Measurements from ENCODE around the gene ETNK2. TPM values are rescaled to one million over a fixed set of nuclear protein-coding genes. Genes with fewer than 3 reads are reported as not detected.
A peak's percentile ranks its signal among the peaks of the same experiment; 100 is the strongest.

Gene ETNK2
- total RNA-seq, 1 donor from 2014 or later = 4.6 TPM

GRCh38 chr1:204147406-204148383, 4.1 kb downstream of the ETNK2 start:
- no peak for DNase-seq

DNA sequence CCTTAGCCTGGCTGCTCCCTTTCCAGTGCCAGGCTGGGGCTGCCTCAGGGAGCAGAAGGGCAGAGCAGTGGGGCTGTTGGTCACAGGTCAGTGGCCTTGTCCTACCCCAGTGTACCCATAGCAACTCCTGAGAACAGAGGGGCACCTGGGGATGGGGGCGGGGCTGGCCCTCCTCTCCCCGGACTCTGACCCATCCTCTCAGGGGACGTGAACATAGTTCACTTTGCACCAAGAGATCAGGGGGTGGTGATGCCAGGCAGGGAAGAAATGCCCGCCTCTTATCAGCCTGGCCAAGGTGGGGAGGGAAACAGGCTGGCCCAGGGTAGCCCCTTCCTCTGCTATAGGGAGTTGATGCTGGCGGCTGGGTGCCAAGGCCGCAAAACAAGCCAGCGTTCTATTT, 4.9 kb downstream of the ETNK2 start:
- no peak for DNase-seq

- no peak for DNase-seq
Observed at GRCh38 chr1:204146309-204146708, 5.5 kb downstream of the ETNK2 start.

DNA sequence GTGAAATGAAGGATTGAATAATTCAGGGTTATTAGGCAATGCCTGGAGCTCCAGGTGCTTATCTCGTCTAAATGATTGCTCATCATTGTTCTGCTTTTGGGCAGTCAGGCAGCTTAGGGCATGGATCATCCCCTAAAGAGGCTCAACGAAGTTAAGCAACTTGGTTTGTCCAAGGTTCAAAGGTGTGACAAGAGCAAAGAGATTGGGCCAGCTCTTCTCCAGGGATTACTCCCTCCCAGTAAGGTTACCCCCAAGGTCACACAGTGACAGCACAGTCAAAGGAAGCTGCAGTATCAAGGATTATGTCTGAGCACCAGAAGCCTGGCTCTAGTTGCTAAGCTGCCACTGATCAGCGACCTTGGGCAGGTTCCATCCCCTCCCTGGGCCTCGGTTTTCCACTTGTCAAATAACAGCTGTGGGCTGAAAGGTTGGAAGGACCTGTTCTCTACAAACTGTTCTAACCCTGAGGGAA, 6.8 kb downstream of the ETNK2 start:
- no peak for DNase-seq

DNA sequence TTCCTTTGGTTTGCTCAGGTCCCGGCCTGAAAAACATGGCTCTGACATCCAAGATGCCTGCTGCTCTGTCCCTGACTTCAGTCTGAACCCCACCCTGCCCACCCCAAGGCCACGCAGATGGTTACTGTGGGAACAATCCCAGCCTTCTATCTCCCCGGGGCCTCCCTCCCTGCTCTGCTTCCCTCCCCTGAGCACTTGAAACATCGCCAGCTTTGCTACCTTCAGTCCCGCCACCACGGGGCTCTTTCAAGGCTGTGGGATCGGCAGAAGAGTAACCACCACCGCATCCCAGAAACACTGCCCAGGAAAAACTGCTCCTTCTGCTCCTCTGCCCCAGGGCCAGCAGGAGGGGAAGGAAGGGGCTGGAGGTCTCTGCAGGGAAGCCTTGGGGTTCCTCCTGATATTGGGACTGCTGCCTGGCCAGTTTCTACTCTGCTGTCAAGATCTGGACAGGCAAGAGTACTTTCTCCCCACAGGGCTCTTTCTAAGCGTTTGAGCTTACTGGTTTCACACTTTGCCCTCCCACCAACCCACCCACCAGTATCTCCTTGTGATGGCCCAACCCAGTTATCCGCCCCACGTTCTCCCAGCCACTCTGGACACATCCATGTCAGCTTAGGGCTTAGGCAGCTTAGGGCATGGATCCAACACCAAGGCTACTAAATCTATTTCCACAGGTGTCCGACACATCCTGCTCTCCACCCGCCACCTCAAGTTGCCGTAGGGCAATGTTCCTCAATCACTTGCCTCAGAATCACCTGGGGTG, 8.4 kb downstream of the ETNK2 start:
- no peak for DNase-seq

DNA sequence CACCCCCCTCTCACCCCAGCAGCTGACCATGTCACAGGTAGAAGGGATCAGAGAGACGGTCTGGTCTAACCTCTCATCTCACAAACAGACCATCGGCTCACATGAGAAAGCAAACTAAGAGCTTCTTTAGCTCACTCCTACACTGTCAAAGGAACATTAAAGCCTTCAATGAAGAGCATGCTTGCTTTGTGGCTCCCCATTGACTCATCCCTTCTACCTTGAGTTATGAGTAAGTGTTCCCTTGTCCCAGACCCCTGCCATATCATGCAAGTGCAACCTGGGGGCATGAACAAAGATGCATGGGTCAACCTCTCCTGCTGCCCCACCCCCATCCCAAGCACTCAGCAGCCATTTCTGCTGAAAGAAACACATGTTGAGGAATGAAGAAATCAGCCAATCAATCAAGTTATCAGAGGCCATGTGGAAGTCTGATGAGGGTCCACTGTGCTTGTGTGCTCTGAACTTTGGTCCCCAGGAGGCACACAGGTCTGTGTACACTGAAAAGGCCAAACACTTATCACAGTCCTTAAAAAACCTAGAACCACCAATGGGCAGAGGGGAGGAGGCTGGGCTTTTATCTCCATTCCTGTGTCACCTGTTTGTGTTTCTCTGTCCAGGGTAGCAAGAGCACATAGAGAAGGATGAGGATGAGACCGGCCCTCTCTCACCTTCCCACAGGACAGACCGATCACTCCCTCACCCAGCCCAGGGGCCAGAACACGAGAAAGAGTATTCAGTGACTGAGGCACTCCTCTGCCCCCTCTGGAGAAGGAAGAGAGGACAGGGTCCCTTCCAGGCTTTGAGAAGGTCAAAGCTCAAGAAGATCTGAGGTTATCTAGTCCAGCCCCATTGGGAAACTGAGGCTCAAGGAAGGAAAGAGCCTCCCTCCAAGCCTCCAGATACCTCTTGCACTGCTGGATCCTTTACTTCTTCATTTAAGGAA, 9.5 kb downstream of the ETNK2 start:
- no peak for DNase-seq

- DNase-seq = no peak
Observed at GRCh38 chr1:204141131-204141530, 10.7 kb downstream of the ETNK2 start.

- no peak for DNase-seq
Observed at GRCh38 chr1:204139952-204140351, 11.9 kb downstream of the ETNK2 start.

GRCh38 chr1:204139088-204139487, 12.8 kb downstream of the ETNK2 start:
- no peak for DNase-seq

DNA sequence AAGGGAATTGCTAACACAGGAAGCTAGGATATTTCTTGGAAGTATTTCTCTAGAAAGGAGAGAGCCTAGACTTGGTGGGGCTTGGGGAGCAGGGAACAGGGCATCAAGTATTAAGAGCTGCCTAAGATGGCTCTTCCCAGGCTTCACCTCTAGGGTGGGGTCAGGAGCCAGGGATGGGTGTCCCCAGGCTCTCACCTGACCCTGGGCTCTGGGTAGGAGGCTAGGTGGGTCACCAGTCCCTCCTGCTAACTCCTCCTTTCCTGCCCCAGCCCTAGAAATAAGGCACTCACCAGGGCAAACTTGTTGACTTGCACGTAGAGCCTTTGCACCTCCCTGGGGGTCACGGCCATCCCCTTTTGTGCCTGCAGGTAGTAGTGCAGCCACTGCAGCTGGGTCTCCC, 15.0 kb downstream of the ETNK2 start:
- DNase-seq = no peak

DNA sequence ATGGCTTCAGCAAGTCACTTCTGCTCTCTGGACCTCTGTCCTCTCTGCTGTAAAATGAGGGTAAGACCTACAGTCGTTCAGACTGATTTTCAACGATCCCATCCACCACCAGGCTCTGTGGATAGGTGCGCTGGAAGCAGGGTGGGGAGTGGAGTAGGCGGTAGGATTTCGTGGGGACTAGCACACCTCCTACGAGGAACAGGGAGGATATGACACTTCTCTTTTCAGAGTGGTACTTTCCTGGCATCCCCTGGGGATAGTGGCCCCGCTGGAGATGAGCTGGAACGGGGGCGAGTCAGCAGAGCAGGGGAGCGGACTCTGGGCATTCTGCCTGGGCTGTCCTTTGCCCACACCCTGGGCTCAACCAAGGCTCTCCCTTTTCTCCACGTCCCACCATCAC, 17.7 kb downstream of the ETNK2 start:
- DNase-seq = no peak

- no peak for DNase-seq
Observed at GRCh38 chr1:204132718-204133117, 19.1 kb downstream of the ETNK2 start.

- no peak for DNase-seq
Observed at GRCh38 chr1:204131978-204132377, 19.9 kb downstream of the ETNK2 start.

DNA sequence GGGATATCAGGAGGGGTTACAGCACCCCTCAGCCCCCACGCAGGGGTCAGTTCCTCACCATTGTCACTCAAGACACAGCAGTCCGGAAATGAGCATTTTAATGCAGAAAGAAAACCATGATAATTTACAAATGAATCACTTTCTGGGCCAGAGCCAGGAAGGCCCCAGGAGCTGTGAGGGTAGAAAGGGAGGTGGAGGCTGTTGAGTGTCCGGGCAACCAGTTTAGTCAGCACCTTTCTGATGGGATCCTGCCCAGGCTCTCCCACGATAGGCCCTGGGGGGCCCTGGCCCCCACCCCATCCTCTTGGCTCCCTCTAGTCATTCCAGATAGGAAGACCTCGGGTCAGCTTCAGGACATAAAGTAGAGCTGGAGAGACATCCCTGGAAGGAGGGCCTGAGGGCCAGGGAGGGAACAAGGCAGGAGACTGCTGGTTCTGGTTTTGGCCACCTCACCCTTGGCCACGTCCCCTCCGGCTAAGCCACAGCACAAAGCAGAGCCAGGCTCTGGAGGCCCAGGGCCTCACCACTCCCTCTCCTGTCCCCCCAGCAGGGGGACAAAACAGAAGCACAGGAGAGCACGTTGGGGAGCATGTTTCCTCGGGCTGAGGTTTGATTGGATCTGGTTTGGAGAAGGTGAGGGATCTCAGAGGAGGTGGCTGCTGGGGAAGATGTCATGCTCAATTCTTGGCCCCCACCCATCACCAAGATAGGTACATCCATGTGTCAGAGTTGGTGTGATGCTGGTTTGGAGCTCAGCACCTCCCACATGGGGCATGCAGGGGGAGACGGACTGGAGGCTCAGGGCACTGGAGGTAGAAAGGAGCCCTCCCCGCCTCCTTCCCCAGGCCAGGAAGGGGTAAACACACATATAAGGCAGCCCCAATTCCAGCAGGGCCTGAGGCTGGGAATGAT, 20.6 kb downstream of the ETNK2 start:
- no peak for DNase-seq

DNA sequence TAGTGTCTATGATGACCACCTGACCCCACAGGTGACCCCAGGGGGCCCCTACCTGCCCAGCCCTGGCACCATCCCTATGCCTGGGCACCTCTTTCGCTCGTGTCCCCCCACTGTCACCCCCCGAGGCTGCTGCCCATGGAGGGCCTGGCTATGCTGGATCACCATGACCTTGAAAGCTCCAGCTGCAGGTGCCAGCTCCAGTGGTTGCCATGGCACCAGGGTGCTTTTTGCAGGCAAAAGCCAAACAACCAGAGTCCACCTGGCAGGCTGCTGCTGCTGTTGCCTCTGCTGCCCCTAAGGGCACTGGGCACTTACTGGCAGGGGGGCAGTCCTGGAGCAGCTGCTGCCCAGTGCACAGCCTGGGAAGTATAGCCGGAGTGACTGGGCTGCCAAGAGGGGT, 21.7 kb downstream of the ETNK2 start:
- no peak for DNase-seq

GRCh38 chr1:204128964-204129896, 22.6 kb downstream of the ETNK2 start:
- DNase-seq = peak; percentile 14

DNA sequence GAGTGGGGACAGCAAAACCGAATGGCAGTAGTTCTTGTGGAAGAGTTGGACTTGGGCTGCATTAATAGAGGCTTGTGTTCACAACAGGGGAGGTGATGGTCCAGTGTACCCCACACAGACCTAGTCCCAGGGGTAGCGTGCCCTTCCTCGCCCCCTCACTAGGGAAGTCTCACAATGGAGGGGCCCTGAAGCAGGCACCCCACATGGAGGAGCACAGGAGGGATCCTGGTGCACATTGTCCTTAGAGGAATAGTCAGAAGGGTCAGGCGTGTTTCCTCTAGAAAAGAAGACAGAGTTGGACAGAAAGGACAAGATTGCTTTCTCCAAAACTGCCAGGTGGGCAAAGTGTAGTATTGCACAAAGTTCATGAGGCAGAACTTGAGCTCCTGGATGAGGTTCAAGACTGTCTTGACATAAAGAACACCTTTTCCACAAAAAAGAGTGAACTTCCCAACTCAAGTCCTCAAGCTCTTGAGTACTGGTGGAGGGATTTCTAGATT, 23.3 kb downstream of the ETNK2 start:
- DNase-seq = no peak

DNA sequence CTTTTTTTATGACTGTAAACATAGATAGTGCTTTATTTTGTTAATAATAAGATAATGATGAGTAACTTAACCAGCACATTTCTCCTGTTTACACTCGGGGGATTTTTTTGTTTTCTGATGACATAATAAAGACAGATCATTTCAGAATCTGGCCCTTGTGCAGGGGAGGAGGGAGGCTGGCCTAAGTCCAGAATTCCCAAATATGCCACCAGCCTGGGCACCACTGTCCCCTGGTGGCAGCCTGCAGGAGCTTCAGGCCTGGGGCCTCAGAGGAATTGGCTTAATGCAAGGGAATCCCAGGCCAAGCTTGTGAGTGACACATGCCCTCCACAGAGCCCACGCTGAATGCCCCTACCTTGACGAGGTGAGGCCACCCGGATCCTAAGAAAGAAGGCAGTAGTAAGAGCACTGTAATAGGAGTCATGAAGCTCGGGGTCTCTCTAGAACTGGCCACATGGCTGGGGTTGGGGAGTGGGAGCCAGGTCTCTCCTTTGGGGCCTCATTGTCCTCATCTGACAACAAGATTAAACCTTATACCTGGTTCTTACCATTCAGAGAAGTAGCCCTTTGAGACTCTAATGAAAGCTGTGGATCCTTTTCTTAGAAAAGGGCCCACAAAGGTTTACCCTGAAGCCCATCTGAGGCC, 24.1 kb downstream of the ETNK2 start:
- peak; percentile 51 for DNase-seq

DNA sequence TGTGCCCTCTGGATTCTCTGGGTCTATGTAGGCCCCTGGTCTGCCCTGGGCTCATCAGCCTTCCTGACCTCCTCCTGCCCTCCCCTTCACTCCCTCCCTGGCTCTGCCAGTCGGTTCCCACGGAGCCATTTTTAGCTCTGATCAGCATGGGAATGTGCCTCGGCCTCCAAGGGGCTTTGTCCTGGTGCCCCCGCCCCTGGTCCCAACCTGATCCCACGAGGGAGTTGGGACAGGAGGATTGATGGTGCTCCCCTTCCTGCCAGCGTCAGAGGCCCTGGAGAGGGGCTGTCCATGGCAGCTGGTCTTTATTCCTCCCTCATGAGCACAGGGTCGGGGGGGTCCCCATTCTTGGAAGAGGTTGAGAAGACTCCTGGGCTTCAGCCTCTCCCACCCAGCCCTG, 24.9 kb downstream of the ETNK2 start:
- no peak for DNase-seq

Measured in skin of body (tissue), 2 donors.